ENCODE results near the gene BAZ1B. TPM values are rescaled to one million over a fixed set of nuclear protein-coding genes. Genes with fewer than 3 reads are reported as not detected.
A peak's percentile ranks its signal among the peaks of the same experiment; 100 is the strongest.

The BAZ1B gene
- total RNA-seq, 4 donors from 2014 or later = 56.0 to 77.8 (median 69.6) TPM

DNA sequence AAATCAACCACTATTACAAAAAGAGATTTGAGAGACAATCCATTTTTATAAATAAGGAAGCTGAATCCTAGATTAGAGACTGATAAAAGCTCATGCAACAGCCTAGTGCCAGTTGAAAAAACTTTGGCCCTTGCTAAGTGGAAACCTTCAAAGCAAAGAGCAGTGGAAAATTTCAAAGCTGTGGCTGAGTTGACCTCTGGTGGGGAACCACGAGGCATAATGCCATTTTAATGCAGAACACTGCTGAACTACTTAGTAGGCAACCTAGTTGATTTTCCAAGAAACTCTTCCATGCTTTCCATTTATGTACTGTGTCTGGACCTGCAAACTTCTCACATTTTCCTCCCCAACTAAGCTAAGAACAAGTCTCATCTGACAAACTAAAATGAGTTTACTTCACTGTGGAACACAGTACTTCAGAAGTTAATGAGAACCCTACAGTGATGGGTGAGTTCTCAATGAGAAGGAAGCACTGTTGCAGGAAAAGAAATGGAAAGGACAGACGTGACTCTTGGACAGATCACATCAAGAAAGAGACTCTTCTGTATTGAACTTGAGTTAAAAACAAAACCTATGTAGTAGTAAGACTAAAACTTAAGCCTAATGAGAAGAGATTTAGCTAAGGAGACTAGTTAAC, 69.0 kb downstream of the BAZ1B start:
- H3K4me3 ChIP-seq = no peak overlapping the region
- TF ChIP-seq, protein P1, sequence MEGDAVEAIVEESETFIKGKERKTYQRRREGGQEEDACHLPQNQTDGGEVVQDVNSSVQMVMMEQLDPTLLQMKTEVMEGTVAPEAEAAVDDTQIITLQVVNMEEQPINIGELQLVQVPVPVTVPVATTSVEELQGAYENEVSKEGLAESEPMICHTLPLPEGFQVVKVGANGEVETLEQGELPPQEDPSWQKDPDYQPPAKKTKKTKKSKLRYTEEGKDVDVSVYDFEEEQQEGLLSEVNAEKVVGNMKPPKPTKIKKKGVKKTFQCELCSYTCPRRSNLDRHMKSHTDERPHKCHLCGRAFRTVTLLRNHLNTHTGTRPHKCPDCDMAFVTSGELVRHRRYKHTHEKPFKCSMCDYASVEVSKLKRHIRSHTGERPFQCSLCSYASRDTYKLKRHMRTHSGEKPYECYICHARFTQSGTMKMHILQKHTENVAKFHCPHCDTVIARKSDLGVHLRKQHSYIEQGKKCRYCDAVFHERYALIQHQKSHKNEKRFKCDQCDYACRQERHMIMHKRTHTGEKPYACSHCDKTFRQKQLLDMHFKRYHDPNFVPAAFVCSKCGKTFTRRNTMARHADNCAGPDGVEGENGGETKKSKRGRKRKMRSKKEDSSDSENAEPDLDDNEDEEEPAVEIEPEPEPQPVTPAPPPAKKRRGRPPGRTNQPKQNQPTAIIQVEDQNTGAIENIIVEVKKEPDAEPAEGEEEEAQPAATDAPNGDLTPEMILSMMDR (IDR thresholded peaks at IDR 0.05) = no peak
- TF ChIP-seq EP300 (IDR thresholded peaks at IDR 0.05) = no peak
- TF ChIP-seq POLR2A (IDR thresholded peaks at IDR 0.05) = no peak
- TF ChIP-seq POLR2AphosphoS5 (IDR thresholded peaks at IDR 0.05) = no peak
- peaks cover 7 to 91% of the 10 kb centered on the region in 2 donors for H3K36me3 ChIP-seq
- no peak for ATAC-seq
- H3K4me1 ChIP-seq = peaks cover 0 to 38% (median 0%) of the 10 kb centered on the region in 3 donors
- no peaks in the 10 kb centered on the region for H3K27me3 ChIP-seq
- no peak overlapping the region for H3K27ac ChIP-seq
- H3K9me3 ChIP-seq = no peaks in the 10 kb centered on the region
- 4 to 23% methylated on average over 2 of the region's 2 CpGs for WGBS, 2 donors (ENCODE audit: low coverage in 1 of 2)

DNA sequence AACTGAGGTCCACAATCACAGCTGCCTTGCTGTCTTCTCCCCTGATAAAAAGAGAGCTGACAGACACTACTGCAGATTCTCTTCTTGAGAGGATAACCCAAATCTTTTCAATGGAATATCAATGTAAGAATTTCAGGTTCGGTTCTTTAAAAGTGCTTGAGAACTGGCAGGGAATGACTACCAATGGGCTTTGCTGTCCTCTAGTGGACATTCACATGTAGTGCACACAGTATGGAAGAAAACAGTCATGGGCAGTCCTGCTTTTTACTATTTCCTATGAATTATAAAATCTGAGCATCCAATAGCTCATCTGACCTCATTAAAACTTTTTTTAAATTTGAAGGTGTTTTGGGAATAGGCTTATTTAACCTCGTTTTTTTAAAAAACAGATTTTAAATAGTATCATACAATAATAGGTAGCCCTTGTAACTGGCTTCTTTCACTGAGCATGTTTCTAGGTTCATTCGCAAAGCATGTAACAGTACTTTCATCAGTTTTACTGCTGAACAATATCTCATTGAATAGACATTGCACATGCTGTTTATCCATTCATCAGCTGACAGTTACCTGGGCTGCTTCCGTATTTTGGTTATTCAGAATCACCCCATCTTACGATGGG, 70.2 kb downstream of the BAZ1B start:
- 44 to 48% methylated on average over 4 to 5 of the region's 5 CpGs for WGBS, 2 donors (ENCODE audit: low coverage in 1 of 2)
- H3K4me1 ChIP-seq = peaks cover 0 to 38% (median 0%) of the 10 kb centered on the region in 3 donors
- peaks cover 0 to 91% of the 10 kb centered on the region in 2 donors for H3K36me3 ChIP-seq
- no peak overlapping the region for H3K27ac ChIP-seq
- H3K9me3 ChIP-seq = no peaks in the 10 kb centered on the region
- H3K4me3 ChIP-seq = no peak overlapping the region
- peak; percentile 63 for ATAC-seq
- no peaks in the 10 kb centered on the region for H3K27me3 ChIP-seq
- TF ChIP-seq POLR2A (IDR thresholded peaks at IDR 0.05) (no peak), POLR2AphosphoS5 (IDR thresholded peaks at IDR 0.05) (no peak), EP300 (IDR thresholded peaks at IDR 0.05) (no peak)
- TF ChIP-seq, protein P1 (IDR thresholded peaks at IDR 0.05) = peak; percentile 93 to 99 (median 98)

DNA sequence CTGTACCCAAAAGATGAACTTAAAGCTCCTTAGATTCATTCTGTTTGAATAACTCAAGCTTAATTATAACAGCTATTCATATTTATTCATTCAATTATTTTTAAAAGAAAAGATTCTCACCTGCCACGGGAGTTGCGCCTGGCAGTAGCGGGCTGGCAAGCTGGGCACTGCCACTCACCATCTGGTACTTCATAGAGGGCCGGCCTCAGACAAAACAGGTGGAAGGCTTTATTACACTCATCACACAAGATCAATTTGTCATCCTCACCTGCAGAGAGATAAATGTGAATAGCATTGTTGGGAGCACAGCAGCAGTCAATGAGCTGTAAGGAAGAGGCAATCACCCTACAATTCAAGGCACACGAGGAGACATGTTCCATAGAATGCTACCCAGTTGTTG, 72.7 kb downstream of the BAZ1B start:
- Histone ChIP-seq H3K27ac (no peak overlapping the region), H3K4me3 (no peak overlapping the region), H3K27me3 (no peaks in the 10 kb centered on the region), H3K4me1 (peaks cover 0 to 38% (median 0%) of the 10 kb centered on the region in 3 donors), H3K36me3 (peaks cover 0 to 91% of the 10 kb centered on the region in 2 donors), H3K9me3 (no peaks in the 10 kb centered on the region)
- TF ChIP-seq POLR2A (IDR thresholded peaks at IDR 0.05) = no peak
- TF ChIP-seq, protein P1 (IDR thresholded peaks at IDR 0.05) = no peak
- no peak for TF ChIP-seq EP300 (IDR thresholded peaks at IDR 0.05)
- TF ChIP-seq POLR2AphosphoS5 (IDR thresholded peaks at IDR 0.05) = no peak
- ATAC-seq = no peak
- 51 to 77% methylated on average over 4 to 5 of the region's 5 CpGs for WGBS, 2 donors (ENCODE audit: low coverage in 1 of 2)

DNA sequence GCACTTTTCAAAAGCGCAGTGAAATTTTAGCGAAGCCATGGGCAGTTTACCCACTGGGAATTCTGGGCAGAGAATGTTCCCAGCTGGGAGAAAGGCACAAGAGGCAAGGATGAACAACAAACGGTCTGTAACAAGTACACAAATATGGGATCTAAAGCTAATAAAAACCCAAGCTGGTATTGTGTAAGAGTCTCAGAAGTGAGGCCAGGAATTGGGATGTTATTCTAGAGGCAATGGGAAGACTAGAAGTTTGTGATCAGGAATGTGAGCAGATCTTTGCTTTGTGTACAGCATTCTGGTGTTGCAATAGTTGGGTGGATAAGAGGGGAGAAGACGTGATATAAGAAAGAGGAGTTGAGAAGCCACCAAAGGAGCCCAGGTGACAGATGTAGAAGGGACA, 73.5 kb downstream of the BAZ1B start:
- H3K27ac ChIP-seq = no peak overlapping the region
- WGBS, 2 donors (ENCODE audit: low coverage in 1 of 2) = 77 to 86% methylated on average over 4 of the region's 4 CpGs
- H3K36me3 ChIP-seq = peaks cover 0 to 91% of the 10 kb centered on the region in 2 donors
- H3K9me3 ChIP-seq = no peaks in the 10 kb centered on the region
- no peak for ATAC-seq
- peaks cover 0 to 32% (median 0%) of the 10 kb centered on the region in 3 donors for H3K4me1 ChIP-seq
- H3K27me3 ChIP-seq = no peaks in the 10 kb centered on the region
- no peak overlapping the region for H3K4me3 ChIP-seq
- TF ChIP-seq POLR2A (IDR thresholded peaks at IDR 0.05) (no peak), POLR2AphosphoS5 (IDR thresholded peaks at IDR 0.05) (no peak), EP300 (IDR thresholded peaks at IDR 0.05) (no peak)
- TF ChIP-seq, protein P1 (IDR thresholded peaks at IDR 0.05) = no peak
